NCI-H1417 (cell line): ENCODE measurements around the gene NINJ2.
"Not testable (repeated sequence)": the region's sequence is repeated elsewhere in the genome, so short reads cannot be mapped to it uniquely, and the experiment has no call there.

ENCODE experiments used
- DNase-seq, 3 experiments: peaks; one replicate each; lab custom pipeline; 2025; lab: John Stamatoyannopoulos, UW

NINJ2 gene

GRCh38 chr12:585062-586061 lies 77.9 kb downstream of the NINJ2 start:
- no peak for DNase-seq

DNA sequence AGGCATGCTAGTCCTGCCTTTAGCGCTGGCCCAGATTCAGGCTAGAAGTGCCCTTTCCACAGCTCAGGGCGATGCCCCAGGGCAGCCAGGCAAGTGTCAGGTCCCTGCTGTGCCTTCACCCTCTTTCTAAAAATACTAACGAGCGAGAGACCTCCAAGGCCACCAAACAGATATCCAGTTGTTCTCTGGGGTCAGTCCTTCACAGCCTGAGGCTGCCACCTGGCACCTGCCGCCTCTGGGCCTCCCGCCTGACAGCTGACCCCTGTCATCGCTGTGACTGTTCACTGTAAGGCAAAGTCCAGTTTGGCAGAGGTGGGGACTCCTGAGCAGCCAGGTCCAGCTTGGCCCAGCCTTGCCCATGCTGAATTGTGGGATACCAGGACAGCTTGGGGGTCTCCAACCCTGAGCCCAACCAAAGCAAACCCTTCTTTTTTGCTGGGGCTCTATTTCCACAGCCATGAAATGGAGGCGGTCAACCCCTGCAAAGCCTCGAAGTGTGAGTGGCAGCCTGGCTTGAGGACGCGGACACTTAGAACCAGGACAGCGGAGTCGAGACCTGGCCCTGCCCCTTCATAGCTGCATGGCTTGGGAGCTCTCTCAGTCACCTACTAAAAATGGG lies 79.9 kb downstream of the NINJ2 start:
- no peak for DNase-seq

GRCh38 chr12:581746-582145 lies 81.5 kb downstream of the NINJ2 start:
- no peak for DNase-seq

- no peak for DNase-seq
Measured at GRCh38 chr12:581321-581720, 81.9 kb downstream of the NINJ2 start.

GRCh38 chr12:580813-581212 lies 82.4 kb downstream of the NINJ2 start:
- DNase-seq: no peak

- no peak for DNase-seq
Measured at GRCh38 chr12:579420-580110, 83.7 kb downstream of the NINJ2 start.

GRCh38 chr12:578748-579419 lies 84.4 kb downstream of the NINJ2 start:
- peak in 2 of 3 experiments; percentile 15 to 46 for DNase-seq

DNA sequence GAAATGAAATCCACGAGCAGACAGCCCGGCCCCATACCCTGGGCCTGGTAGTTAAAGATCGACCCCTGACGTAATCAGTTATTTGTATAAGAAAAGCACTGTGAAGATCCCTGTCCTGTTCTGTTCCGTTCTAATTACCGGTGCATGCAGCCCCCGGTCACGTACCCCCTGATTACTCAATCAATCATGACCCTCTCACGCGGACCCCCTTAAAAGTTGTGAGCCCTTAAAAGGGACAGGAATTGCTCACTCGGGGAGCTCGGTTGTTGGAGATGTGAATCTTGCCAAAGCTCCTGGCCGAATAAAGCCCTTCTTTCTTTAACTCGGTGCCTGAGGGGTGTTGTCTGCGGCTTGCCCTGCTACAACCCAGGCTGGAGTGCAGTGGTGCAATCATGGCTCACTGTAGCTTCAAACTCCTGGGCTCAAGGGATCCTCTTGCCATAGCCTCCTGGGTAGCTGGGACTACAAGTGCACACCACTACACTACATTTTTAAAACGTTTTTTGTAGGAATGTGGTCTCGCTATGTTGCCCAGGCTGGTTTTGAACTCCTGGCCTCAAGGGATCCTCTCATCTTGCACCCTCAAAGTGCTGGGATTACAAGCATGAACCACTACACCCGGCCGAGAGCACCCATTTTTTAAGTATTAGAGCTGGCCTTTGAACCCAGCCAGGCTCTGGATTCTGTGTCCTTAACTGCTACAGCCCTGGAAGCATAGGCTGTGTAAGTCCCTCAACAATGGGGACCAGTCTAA lies 85.1 kb downstream of the NINJ2 start:
- not testable (repeated sequence) for DNase-seq

DNA sequence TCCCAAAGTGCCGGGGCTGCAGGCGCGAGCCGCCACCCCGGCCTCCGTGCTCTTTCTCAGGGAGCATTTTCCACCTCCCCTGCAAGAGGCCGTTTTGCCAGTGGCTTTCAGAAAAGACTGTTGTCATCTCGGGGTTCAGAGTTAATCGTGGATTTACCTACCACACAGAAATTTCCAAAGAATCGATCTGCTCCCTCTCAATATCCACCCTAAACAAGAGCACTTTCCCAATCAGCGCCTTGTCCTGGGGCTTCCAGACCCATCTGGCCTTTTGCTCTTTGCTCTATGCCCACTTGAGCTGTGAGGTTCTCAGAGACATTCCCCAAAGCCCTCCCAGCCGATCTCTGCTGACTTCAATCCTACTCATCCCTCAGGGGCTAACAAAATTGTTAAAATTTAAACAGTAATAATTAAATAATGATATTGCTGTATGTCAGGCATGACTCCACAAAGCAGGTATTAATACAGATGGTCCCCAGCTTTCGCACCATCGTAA lies 86.6 kb downstream of the NINJ2 start:
- DNase-seq: no peak

- DNase-seq: peak; percentile 75 to 81 (median 79)
Measured at GRCh38 chr12:575948-576614, 87.2 kb downstream of the NINJ2 start.

DNA sequence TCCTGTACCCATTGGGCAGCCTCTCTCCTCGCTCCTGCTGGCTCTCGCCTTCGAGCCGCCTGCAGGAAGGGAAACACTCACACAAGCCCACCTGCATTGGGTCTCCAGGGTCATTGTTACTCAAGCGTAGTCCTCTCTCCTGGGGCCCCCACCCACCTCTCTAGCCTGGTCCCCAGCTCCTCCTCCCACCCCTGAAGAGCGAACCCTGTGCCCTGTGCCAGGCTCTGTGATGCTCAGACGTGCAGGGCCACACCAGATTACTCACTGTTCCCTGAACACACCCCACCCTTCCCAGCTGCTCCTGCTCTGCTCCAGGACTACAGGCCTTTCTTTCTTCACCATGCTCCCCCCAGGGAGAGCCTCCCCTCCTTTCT lies 88.1 kb downstream of the NINJ2 start:
- DNase-seq: no peak

- DNase-seq: no peak
Measured at GRCh38 chr12:574475-575128, 88.6 kb downstream of the NINJ2 start.

- no peak for DNase-seq
Measured at GRCh38 chr12:573232-573631, 90.0 kb downstream of the NINJ2 start.

GRCh38 chr12:572532-572899 lies 90.7 kb downstream of the NINJ2 start:
- DNase-seq: no peak

DNA sequence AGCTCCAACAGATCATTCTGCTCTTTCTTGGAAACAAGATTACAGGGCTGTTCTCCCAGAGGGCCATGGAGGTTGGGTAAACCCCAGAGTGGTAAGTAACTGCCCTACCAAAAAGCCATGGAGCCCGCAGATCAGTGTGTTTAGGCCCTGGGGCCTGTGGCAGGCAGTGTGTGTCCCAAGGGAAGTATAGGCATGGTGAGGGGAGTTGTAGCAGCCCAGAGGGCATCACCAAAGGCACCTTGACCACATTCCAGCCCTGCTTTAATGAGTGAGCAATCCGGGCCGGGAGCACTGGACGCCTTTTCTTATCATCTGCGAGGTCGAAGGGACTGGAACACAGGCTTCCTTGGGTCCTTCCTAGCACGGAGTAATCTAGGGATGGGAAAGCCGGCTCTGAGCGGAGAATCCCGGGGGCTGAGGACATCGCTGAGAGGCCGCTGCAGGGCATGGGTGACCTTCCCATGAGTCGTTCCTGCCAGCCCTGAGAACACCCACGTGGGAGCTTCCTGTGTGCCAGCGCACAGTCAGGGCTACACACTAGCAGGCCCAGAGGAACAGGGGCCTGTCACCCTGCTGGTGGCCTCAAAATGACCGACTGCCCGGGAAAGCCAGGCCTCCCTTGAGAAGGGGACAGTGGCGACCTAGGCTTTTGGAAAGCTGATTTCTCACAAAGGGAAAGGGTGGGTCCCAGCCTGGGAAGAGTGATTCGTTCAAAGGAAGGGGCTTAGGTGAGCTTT lies 91.3 kb downstream of the NINJ2 start:
- DNase-seq: no peak

DNA sequence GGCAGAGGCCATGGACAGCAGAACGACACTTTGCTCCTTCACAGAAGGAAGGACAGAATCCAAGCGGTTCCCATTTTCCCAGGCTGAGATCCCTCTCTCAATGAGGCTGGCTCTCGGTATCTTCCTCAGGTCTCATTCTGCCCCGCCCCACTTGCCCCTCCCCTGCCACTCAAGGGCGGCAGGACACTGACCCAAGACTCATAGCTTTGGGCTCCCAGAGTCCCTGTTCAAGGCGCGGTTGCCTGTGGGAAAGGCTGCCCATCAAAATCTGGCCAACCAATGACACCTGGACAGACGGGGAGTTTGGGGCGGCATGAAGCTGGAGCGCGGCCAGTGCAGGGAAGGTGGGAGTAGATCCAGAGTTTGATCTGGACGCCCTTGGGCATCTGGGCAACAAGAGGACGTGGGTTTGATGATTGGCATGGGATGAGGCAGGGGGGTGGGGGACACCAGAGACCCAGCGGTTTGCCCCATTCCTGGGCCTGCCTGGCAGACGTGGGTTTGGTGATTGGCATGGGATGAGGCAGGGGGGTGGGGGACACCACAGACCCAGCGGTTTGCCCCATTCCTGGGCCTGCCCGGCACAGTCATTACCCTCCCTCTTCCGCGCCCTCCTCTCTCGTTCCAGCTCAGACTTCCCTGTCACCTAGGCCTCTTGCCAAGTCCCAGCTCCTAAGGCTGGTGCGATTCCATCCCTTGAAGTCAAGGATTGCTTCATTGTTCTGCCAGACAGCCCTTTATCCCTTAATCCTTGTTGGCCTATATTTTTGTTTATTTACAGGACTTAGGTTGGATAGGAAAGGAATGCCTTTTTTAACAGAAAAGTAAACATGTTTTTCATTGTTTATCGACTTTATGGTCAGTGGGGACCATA lies 92.1 kb downstream of the NINJ2 start:
- no peak for DNase-seq

DNA sequence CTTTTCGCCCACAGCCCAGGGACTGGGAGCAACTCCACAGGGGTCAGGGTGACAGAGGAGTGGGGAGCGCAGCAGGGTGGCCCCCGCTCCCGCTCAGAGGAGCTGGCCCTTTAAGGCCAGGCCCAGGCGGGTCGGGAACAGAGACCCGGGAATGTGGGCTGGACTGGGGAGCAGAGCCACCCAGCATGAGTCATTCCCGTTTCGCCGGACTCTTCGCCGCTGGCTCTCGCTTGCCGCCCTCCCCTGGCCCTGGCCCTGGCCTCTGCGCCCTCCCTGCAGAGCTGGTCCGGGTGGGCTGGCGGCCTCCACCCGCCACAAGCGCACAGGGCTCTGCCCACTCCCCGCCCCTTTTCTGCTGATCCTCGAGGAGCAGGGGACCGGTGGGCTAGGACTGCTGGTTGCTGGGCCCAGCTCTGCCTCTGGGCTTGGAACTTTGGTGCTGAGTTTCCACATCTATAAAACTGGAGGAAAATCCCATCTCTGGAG lies 92.8 kb downstream of the NINJ2 start:
- DNase-seq: no peak

- DNase-seq: peak; percentile 64 to 88 (median 83)
Measured at GRCh38 chr12:569803-570434, 93.3 kb downstream of the NINJ2 start.
